ENCODE data around the gene FAM98C.

Gene FAM98C

GRCh38 chr19:38389957-38390924, 12.7 kb upstream of the FAM98C start:
- Histone ChIP-seq H3K27me3 (ENCODE audit: insufficient read depth, low read length) (no peaks in the 10 kb centered on the region), H3F3A (ENCODE audit: insufficient read depth, low read length) (no peaks in the 10 kb centered on the region), H4K20me1 (ENCODE audit: insufficient read depth, low read length) (no peaks in the 10 kb centered on the region), H3K9ac (ENCODE audit: low read length) (no peak overlapping the region), H3K9me2 (ENCODE audit: low read depth, low read length) (no peaks in the 10 kb centered on the region), H3K79me2 (ENCODE audit: insufficient read depth, low read length) (no peaks in the 10 kb centered on the region), H3K27ac (ENCODE audit: low read depth, low read length, poor library complexity, severe bottlenecking) (no peak overlapping the region), H3K4me3 (ENCODE audit: low read depth, low read length, poor library complexity, severe bottlenecking) (no peak overlapping the region), H3K4me1 (ENCODE audit: insufficient read depth, low read length, severe bottlenecking) (peaks cover 22% of the 10 kb centered on the region), H3K36me3 (ENCODE audit: insufficient read depth, low read length) (no peaks in the 10 kb centered on the region), H3K9me3 (ENCODE audit: low read length) (no peaks in the 10 kb centered on the region), H3K4me2 (ENCODE audit: low read length) (no peak overlapping the region), H2AFZ (ENCODE audit: low read length) (no peak overlapping the region)
- TF ChIP-seq EZH2 (IDR thresholded peaks at IDR 0.05; ENCODE audit: borderline replicate concordance, low read length): no peak
- no peak for TF ChIP-seq CTCF (IDR thresholded peaks at IDR 0.05; ENCODE audit: low read length)

DNA sequence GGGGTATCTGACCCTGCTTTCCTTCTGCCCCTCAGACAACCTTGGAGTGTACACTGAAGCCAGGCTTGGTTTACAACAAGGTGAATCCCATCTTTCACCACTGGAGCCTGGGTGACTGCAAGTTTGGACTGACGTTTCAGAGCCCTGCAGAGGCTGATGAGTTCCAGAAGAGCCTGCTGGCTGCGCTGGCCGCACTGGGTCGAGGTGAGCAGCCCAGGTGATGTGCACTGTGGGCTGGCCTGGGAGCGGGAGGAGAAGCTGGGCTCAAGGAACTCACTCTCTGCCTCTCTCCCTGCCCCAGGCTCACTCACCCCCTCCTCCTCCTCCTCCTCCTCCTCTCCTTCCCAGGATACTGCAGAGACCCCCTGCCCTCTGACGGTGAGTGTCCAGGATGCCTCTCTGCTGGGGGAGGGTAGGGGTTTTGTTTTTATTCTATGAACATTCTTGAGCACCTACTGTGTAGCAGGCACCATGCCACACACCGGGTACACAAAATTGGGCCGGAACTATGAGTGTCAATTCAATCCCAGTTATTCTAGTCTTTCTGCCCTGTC, 10.9 kb upstream of the FAM98C start:
- Histone ChIP-seq H3K9me3 (ENCODE audit: low read length) (no peaks in the 10 kb centered on the region), H3K27me3 (ENCODE audit: insufficient read depth, low read length) (no peaks in the 10 kb centered on the region)

DNA sequence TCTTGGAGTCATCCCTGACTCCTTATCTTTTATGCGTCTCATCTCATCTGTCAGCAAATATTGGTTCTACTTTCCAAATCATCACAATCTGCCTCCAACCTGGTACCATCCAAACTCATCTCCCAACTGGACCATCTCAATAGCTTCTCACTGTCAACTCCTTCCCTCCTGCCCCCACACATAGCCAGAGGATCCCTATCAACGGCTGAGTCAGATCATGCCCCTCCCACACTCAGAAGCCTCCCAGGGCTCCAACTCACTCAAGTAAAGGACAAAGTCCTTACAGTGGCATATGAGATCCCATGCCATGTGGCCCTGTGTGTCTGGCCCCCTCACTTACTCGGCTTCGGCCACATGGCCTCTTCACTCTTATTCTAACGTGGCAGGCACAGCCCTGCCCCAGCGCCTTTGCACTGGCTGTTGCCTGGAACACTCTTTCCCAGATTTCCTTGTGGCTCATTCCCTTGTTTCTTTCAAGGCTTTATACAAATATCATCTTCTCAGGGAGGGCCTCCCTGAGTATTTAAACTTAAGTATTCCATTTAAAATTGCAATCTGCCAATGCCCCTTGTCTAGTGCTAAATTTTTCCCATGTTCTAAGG, 10.1 kb upstream of the FAM98C start:
- H3F3A ChIP-seq (ENCODE audit: insufficient read depth, low read length): no peaks in the 10 kb centered on the region
- no peaks in the 10 kb centered on the region for H3K9me3 ChIP-seq (ENCODE audit: low read length)
- peaks cover 11% of the 10 kb centered on the region for H3K4me1 ChIP-seq (ENCODE audit: insufficient read depth, low read length, severe bottlenecking)
- no peaks in the 10 kb centered on the region for H3K27me3 ChIP-seq (ENCODE audit: insufficient read depth, low read length)
- H4K20me1 ChIP-seq (ENCODE audit: insufficient read depth, low read length): no peaks in the 10 kb centered on the region
- no peak overlapping the region for H3K9ac ChIP-seq (ENCODE audit: low read length)
- no peak for TF ChIP-seq CTCF (IDR thresholded peaks at IDR 0.05; ENCODE audit: low read length)
- no peak for TF ChIP-seq EZH2 (IDR thresholded peaks at IDR 0.05; ENCODE audit: borderline replicate concordance, low read length)
- no peak overlapping the region for H3K27ac ChIP-seq (ENCODE audit: low read depth, low read length, poor library complexity, severe bottlenecking)
- H3K9me2 ChIP-seq (ENCODE audit: low read depth, low read length): no peaks in the 10 kb centered on the region
- H2AFZ ChIP-seq (ENCODE audit: low read length): no peak overlapping the region
- no peaks in the 10 kb centered on the region for H3K36me3 ChIP-seq (ENCODE audit: insufficient read depth, low read length)
- no peak overlapping the region for H3K4me2 ChIP-seq (ENCODE audit: low read length)
- H3K79me2 ChIP-seq (ENCODE audit: insufficient read depth, low read length): no peaks in the 10 kb centered on the region
- H3K4me3 ChIP-seq (ENCODE audit: low read depth, low read length, poor library complexity, severe bottlenecking): no peak overlapping the region

More for the DNA sequence above, 10.9 kb upstream of the FAM98C start:
- Histone ChIP-seq H2AFZ (ENCODE audit: low read length) (no peak overlapping the region), H3K4me3 (ENCODE audit: low read depth, low read length, poor library complexity, severe bottlenecking) (no peak overlapping the region), H3F3A (ENCODE audit: insufficient read depth, low read length) (no peaks in the 10 kb centered on the region), H3K9ac (ENCODE audit: low read length) (no peak overlapping the region), H3K79me2 (ENCODE audit: insufficient read depth, low read length) (no peaks in the 10 kb centered on the region), H3K27ac (ENCODE audit: low read depth, low read length, poor library complexity, severe bottlenecking) (no peak overlapping the region), H3K4me2 (ENCODE audit: low read length) (no peak overlapping the region), H3K4me1 (ENCODE audit: insufficient read depth, low read length, severe bottlenecking) (peaks cover 19% of the 10 kb centered on the region), H3K9me2 (ENCODE audit: low read depth, low read length) (no peaks in the 10 kb centered on the region), H4K20me1 (ENCODE audit: insufficient read depth, low read length) (no peaks in the 10 kb centered on the region), H3K36me3 (ENCODE audit: insufficient read depth, low read length) (no peaks in the 10 kb centered on the region)
- TF ChIP-seq CTCF (IDR thresholded peaks at IDR 0.05; ENCODE audit: low read length) (no peak), EZH2 (IDR thresholded peaks at IDR 0.05; ENCODE audit: borderline replicate concordance, low read length) (no peak)
